GM23338 (cell line): ENCODE results near the gene EIF4EBP3.

Experiments used
- CREB1 ChIP-seq: fragments of 250-450 bp; sonication (Bioruptor Pico); IDR thresholded peaks from 2 replicates; pipeline ENCODE4 v1.5.0; 2020; ENCODE audit warnings: low read depth, mild to moderate bottlenecking, moderate library complexity
- EZH2 ChIP-seq: fragments of 200-600 bp; sonication (generic); IDR thresholded peaks from one replicate; pipeline ENCODE4 v1.8.0; 2017; ENCODE audit warnings: antibody characterized with exemption, mild to moderate bottlenecking, low read depth; ENCODE audit not compliant: unreplicated experiment
- EZH2phosphoT487 ChIP-seq: fragments of 200-600 bp; sonication (generic); IDR thresholded peaks from one replicate; pipeline ENCODE4 v1.8.1; 2018; ENCODE audit warnings: antibody characterized with exemption; ENCODE audit not compliant: unreplicated experiment
- JUNB ChIP-seq: IDR thresholded peaks from one replicate; pipeline ENCODE4 v1.6.1; 2016; ENCODE audit warnings: antibody characterized with exemption; ENCODE audit not compliant: unreplicated experiment
- NANOG ChIP-seq: IDR thresholded peaks from 2 replicates; pipeline ENCODE4 v1.6.1; 2016; ENCODE audit warnings: antibody characterized with exemption, borderline replicate concordance
- POLR2AphosphoS5 ChIP-seq: IDR thresholded peaks from 2 replicates; pipeline ENCODE4 v1.6.1; 2016; ENCODE audit warnings: antibody characterized with exemption, low read depth
- STAT1 ChIP-seq: IDR thresholded peaks from one replicate; pipeline ENCODE4 v1.6.1; 2016; ENCODE audit warnings: antibody characterized with exemption; ENCODE audit not compliant: unreplicated experiment
- ZNF114 ChIP-seq: fragments of 250-450 bp; sonication (Bioruptor Pico); IDR thresholded peaks from 2 replicates; pipeline ENCODE4 v1.5.0; 2020; ENCODE audit warnings: mild to moderate bottlenecking, moderate library complexity
- ZNF331 ChIP-seq: fragments of 250-450 bp; sonication (Bioruptor Pico); IDR thresholded peaks from 2 replicates; pipeline ENCODE4 v1.5.0; 2020; ENCODE audit warnings: low read depth, mild to moderate bottlenecking, moderate library complexity
- TF ChIP-seq, protein P1 (sequence below), 2 experiments: fragments of 200-600 bp in 1 of 2; sonication (generic) in 1 of 2; conservative IDR thresholded peaks; 2 replicates each; pipeline versions ENCODE4 v1.5.1 to v1.6.1; 2016 to 2017; ENCODE audit warnings: antibody characterized with exemption in 2 of 2, low read depth in 2 of 2, mild to moderate bottlenecking in 2 of 2, moderate library complexity in 1 of 2
- TF ChIP-seq, protein P2 (sequence below): IDR thresholded peaks from one replicate; pipeline ENCODE4 v1.6.1; 2018; ENCODE audit warnings: antibody characterized with exemption; ENCODE audit not compliant: unreplicated experiment

DNA sequence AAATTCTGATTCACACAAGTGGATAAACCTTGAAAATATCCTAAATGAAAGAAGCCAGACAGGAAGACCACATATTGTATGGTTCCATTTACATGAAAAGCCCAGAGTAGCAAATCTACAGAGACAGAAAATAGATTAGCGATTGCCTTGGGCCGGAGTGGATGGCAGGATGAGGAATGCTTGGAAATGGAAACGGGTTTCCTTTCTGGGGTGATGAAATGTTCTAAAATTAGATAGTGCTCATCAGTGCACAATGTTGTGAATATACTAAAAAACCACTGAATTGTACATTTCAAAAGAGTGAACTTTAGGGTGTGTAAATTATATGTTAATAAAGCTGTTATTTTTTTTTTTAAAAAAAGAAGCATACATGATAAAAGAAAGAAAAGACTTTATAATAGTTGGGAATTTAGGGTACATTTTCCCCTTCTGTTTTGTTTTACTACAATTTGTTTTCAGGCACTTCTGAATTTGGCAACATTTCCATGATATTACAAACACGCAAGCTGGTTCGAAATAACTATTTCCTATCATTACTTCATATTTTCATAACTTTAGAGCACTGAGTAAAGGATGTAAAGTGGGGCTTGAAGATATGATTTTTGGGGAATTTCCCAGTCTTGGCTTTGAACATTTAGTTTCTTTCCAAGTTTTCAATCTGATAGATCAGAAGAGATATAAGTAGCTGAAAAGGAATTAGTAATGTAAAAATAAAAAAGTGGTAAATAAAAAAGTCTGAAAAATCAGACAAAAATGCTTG lies 41.0 kb downstream of the EIF4EBP3 start:
- TF ChIP-seq CREB1 (CRISPR knock-in tag) (no peak), EZH2phosphoT487 (no peak), NANOG (no peak), EZH2 (no peak), POLR2AphosphoS5 (no peak), ZNF114 (CRISPR knock-in tag) (no peak), JUNB (no peak), STAT1 (no peak), ZNF331 (CRISPR knock-in tag) (no peak)
- TF ChIP-seq, protein P1, sequence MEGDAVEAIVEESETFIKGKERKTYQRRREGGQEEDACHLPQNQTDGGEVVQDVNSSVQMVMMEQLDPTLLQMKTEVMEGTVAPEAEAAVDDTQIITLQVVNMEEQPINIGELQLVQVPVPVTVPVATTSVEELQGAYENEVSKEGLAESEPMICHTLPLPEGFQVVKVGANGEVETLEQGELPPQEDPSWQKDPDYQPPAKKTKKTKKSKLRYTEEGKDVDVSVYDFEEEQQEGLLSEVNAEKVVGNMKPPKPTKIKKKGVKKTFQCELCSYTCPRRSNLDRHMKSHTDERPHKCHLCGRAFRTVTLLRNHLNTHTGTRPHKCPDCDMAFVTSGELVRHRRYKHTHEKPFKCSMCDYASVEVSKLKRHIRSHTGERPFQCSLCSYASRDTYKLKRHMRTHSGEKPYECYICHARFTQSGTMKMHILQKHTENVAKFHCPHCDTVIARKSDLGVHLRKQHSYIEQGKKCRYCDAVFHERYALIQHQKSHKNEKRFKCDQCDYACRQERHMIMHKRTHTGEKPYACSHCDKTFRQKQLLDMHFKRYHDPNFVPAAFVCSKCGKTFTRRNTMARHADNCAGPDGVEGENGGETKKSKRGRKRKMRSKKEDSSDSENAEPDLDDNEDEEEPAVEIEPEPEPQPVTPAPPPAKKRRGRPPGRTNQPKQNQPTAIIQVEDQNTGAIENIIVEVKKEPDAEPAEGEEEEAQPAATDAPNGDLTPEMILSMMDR (conservative IDR thresholded peaks at IDR 0.05; ENCODE audit: low read depth in 2 of 2) = no peak
- TF ChIP-seq, protein P2, sequence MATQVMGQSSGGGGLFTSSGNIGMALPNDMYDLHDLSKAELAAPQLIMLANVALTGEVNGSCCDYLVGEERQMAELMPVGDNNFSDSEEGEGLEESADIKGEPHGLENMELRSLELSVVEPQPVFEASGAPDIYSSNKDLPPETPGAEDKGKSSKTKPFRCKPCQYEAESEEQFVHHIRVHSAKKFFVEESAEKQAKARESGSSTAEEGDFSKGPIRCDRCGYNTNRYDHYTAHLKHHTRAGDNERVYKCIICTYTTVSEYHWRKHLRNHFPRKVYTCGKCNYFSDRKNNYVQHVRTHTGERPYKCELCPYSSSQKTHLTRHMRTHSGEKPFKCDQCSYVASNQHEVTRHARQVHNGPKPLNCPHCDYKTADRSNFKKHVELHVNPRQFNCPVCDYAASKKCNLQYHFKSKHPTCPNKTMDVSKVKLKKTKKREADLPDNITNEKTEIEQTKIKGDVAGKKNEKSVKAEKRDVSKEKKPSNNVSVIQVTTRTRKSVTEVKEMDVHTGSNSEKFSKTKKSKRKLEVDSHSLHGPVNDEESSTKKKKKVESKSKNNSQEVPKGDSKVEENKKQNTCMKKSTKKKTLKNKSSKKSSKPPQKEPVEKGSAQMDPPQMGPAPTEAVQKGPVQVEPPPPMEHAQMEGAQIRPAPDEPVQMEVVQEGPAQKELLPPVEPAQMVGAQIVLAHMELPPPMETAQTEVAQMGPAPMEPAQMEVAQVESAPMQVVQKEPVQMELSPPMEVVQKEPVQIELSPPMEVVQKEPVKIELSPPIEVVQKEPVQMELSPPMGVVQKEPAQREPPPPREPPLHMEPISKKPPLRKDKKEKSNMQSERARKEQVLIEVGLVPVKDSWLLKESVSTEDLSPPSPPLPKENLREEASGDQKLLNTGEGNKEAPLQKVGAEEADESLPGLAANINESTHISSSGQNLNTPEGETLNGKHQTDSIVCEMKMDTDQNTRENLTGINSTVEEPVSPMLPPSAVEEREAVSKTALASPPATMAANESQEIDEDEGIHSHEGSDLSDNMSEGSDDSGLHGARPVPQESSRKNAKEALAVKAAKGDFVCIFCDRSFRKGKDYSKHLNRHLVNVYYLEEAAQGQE = no peak
